Common myeloid progenitor, CD34-positive (primary cell): ENCODE data around the gene SUGCT.

ENCODE experiments used
- CTCF ChIA-PET: fragments of 350-600 bp; sonication (Branson Sonifier 250); formaldehyde crosslinking; loops from one replicate; lab custom pipeline; 2021; ENCODE audit warnings: antibody characterized with exemption; lab: Charles Lee
- POLR2A ChIA-PET: fragments of 350-600 bp; sonication (Branson Sonifier 250); formaldehyde crosslinking; loops from one replicate; lab custom pipeline; 2021; ENCODE audit warnings: antibody characterized with exemption; lab: Charles Lee
- DNase-seq, 3 donors: peaks; one replicate each; pipeline versions ENCODE4 v3.0.0 to v3.0.0-alpha.2; 2013
- H3K27ac ChIP-seq, 2 experiments: 1 replicate in 1 of 2; 2 replicates in 1 of 2; pipeline ENCODE4 v1.7.0; 2013; ENCODE audit warnings: inconsistent platforms in 2 of 2, low read length in 2 of 2, mild to moderate bottlenecking in 2 of 2, low read depth in 1 of 2, moderate library complexity in 1 of 2; ENCODE audit not compliant: severe bottlenecking in 2 of 2, insufficient read depth in 1 of 2, poor library complexity in 1 of 2
- H3K27me3 ChIP-seq, 5 experiments: replicated peaks in 2 of 5; 1 replicate in 3 of 5; 2 replicates in 2 of 5; pipeline versions ENCODE4 v1.6.1 to v1.7.0; 2013; ENCODE audit warnings: low read length in 4 of 5, mild to moderate bottlenecking in 2 of 5, moderate library complexity in 2 of 5, inconsistent platforms in 1 of 5; ENCODE audit not compliant: insufficient read depth in 5 of 5, control insufficient read depth in 4 of 5
- H3K36me3 ChIP-seq, 4 experiments: 1 replicate in 2 of 4; 2 replicates in 2 of 4; pipeline versions ENCODE4 v1.6.1 to v1.7.0; 2013; ENCODE audit warnings: low read length in 3 of 4, control low read depth in 1 of 4, mild to moderate bottlenecking in 1 of 4; ENCODE audit not compliant: control insufficient read depth in 4 of 4, insufficient read depth in 4 of 4
- H3K4me1 ChIP-seq, 4 experiments: 1 replicate in 3 of 4; 2 replicates in 1 of 4; pipeline versions ENCODE4 v1.6.1 to v1.7.1; 2013; ENCODE audit warnings: low read length in 3 of 4, mild to moderate bottlenecking in 3 of 4, control low read depth in 1 of 4, inconsistent platforms in 1 of 4, moderate library complexity in 1 of 4; ENCODE audit not compliant: control insufficient read depth in 4 of 4, insufficient read depth in 4 of 4; ENCODE audit errors: control extremely low read depth in 1 of 4
- H3K4me3 ChIP-seq, 7 experiments: 1 replicate in 4 of 7; 2 replicates in 3 of 7; pipeline versions ENCODE4 v1.5.1 to v1.7.0; 2013; ENCODE audit warnings: mild to moderate bottlenecking in 7 of 7, low read length in 6 of 7, moderate library complexity in 6 of 7, inconsistent platforms in 2 of 7, low read depth in 2 of 7, control low read depth in 1 of 7; ENCODE audit not compliant: insufficient read depth in 4 of 7, control insufficient read depth in 1 of 7; ENCODE audit errors: extremely low read depth in 1 of 7
- H3K9me3 ChIP-seq, 5 experiments: 1 replicate in 4 of 5; 2 replicates in 1 of 5; pipeline versions ENCODE4 v1.6.1 to v1.7.1; 2013; ENCODE audit warnings: low read length in 4 of 5, mild to moderate bottlenecking in 2 of 5, inconsistent platforms in 1 of 5, low read depth in 1 of 5, moderate library complexity in 1 of 5; ENCODE audit not compliant: control insufficient read depth in 4 of 5, insufficient read depth in 2 of 5; ENCODE audit errors: control extremely low read depth in 1 of 5
- WGBS: methylation state at CpG from one replicate; pipeline ENCODE4 v1.1.5; 2013; ENCODE audit not compliant: insufficient coverage; 5-methylcytosine and 5-hydroxymethylcytosine counted together

Gene SUGCT

DNA sequence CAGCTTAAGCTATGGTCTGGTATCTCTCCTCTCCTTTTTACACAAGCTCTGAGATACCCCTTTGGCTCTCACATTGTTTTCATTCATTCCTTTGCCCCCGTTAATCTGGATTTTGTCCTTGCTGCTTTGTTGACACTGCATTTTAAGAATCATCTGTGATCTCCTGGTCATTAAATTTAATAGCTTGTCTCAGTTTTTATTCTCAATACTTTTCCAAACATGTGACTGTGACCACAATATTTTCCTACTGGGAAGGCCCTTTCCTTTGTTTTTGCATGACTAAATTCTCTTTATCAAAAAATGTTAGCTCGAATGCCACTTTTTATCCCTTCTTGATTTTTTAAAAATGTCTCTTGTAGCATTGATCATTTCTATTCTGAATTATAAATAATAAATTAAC, 171.2 kb downstream of the SUGCT start:
- no peak overlapping the region for H3K27ac ChIP-seq
- 100% methylated on average over 1 of the region's 2 CpGs for WGBS

GRCh38 chr7:40306596-40306995, 171.8 kb downstream of the SUGCT start:
- Histone ChIP-seq H3K9me3 (no peaks in the 10 kb centered on the region), H3K4me3 (no peak overlapping the region), H3K36me3 (no peaks in the 10 kb centered on the region), H3K27me3 (peaks cover 0 to 2% (median 0%) of the 10 kb centered on the region in 5 experiments), H3K4me1 (no peaks in the 10 kb centered on the region), H3K27ac (no peak overlapping the region)
- POLR2A ChIA-PET, result no interaction called here
- DNase-seq, result no peak
- CTCF ChIA-PET, result no interaction called here

More for the DNA sequence above, 171.2 kb downstream of the SUGCT start:
- ChIA-PET POLR2A (interaction anchor here (0.6 kb wide), 1 partner anchor 1523 kb away, joined by 3 read pairs; no protein-coding TSS in a partner anchor), CTCF (no interaction called here)
- Histone ChIP-seq H3K4me3 (no peak overlapping the region), H3K27me3 (peaks cover 0 to 2% (median 0%) of the 10 kb centered on the region in 5 experiments), H3K4me1 (no peaks in the 10 kb centered on the region), H3K9me3 (no peaks in the 10 kb centered on the region), H3K36me3 (no peaks in the 10 kb centered on the region)
- no peak for DNase-seq

GRCh38 chr7:40310258-40310657, 175.5 kb downstream of the SUGCT start:
- CTCF ChIA-PET, result no interaction called here
- Histone ChIP-seq H3K9me3 (no peaks in the 10 kb centered on the region), H3K27ac (no peak overlapping the region), H3K36me3 (no peaks in the 10 kb centered on the region), H3K4me1 (no peaks in the 10 kb centered on the region), H3K4me3 (no peak overlapping the region), H3K27me3 (no peaks in the 10 kb centered on the region)
- POLR2A ChIA-PET, result no interaction called here
- no peak for DNase-seq
- WGBS, result 95% methylated on average over 2 of the region's 4 CpGs

GRCh38 chr7:40311307-40311706, 176.5 kb downstream of the SUGCT start:
- H3K4me3 ChIP-seq, result no peak overlapping the region
- no peaks in the 10 kb centered on the region for H3K27me3 ChIP-seq
- no peaks in the 10 kb centered on the region for H3K9me3 ChIP-seq
- H3K4me1 ChIP-seq, result no peaks in the 10 kb centered on the region
- DNase-seq, result no peak
- H3K36me3 ChIP-seq, result no peaks in the 10 kb centered on the region
- H3K27ac ChIP-seq, result no peak overlapping the region
- POLR2A ChIA-PET, result no interaction called here
- CTCF ChIA-PET, result no interaction called here
- WGBS, result 100% methylated on average over 1 of the region's 3 CpGs

DNA sequence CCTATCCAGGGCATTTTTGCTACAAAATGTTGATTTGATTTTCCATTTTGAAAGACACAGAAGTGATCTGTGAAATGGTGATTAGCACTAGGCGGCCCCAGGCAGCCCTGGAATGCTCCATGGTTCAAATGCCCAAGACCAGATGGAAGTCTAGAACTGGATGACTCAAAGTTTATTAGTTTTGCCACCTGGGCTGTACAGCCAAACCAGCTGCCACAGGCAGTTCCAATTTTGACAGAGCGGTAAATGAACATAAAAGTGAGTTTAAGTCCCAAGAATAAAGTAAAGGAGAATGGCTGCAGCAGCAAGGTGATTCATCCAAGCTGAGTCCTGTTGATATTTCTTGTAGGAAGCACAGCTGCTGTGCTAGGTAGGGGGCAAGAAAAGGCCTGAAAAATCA, 180.5 kb downstream of the SUGCT start:
- Histone ChIP-seq H3K36me3 (no peaks in the 10 kb centered on the region), H3K27ac (no peak overlapping the region), H3K27me3 (no peaks in the 10 kb centered on the region), H3K4me1 (no peaks in the 10 kb centered on the region), H3K9me3 (no peaks in the 10 kb centered on the region), H3K4me3 (no peak overlapping the region)
- ChIA-PET POLR2A (no interaction called here), CTCF (no interaction called here)
- no peak for DNase-seq
- WGBS, result 100% methylated on average over 2 of the region's 2 CpGs

DNA sequence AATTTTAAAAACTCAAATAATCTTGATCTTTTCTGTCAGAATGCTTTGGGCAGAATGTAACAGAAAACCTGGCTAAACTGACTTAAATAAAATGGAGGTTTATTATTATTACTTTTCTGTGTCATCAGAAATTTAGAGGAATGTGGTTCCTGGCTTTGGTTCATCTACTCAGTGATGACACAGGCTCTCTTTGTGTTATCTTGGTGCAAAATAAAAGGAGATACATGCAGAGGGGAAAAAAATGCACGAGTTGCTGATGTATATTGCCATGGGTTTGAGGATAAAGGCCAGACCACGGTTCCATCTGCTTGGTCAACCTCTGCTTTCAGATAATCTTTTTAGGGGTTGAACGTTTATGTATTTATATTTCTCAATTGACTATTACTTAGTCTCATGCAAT, 181.4 kb downstream of the SUGCT start:
- no peak for DNase-seq
- Histone ChIP-seq H3K27ac (no peak overlapping the region), H3K4me3 (no peak overlapping the region), H3K27me3 (no peaks in the 10 kb centered on the region), H3K36me3 (no peaks in the 10 kb centered on the region), H3K9me3 (no peaks in the 10 kb centered on the region), H3K4me1 (no peaks in the 10 kb centered on the region)
- WGBS, result 83% methylated on average over 1 of the region's 3 CpGs
- CTCF ChIA-PET, result interaction anchor here (0.7 to 1.1 kb wide), 2 partner anchors 13 to 14 kb away, joined by 3 to 4 read pairs; no protein-coding TSS in a partner anchor
- POLR2A ChIA-PET, result no interaction called here

DNA sequence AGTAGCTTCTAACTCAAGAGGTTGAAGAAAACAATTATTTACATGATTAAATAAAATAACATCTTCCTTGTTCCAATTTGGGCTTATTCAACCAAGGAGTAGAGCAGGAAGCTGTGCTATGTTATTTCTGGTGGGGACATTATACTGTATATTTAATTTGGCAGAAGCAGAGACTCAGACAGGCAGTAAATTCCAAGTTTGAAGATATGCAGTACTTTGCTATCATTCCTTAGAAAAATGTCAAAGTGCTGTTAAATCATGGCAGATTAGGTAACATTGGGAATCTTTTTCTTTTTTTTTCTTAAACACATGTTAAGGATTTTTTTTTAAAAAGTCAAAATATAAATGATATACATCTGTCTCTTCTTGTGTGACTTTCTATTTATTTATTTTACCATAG, 190.1 kb downstream of the SUGCT start:
- no peaks in the 10 kb centered on the region for H3K27me3 ChIP-seq
- ChIA-PET POLR2A (no interaction called here), CTCF (interaction anchor here (1.7 to 2.0 kb wide), 2 partner anchors 93 to 285 kb away, joined by 4 to 5 read pairs; no protein-coding TSS in a partner anchor)
- no peak for DNase-seq
- H3K9me3 ChIP-seq, result no peaks in the 10 kb centered on the region
- peaks cover 0 to 2% (median 0%) of the 10 kb centered on the region in 4 experiments for H3K4me1 ChIP-seq
- H3K27ac ChIP-seq, result no peak overlapping the region
- no peak overlapping the region for H3K4me3 ChIP-seq
- H3K36me3 ChIP-seq, result no peaks in the 10 kb centered on the region
